ENCODE data around the gene RDX. TPM values are rescaled to one million over a fixed set of nuclear protein-coding genes. Genes with fewer than 3 reads are reported as not detected.

Gene RDX
- total and polyA plus RNA-seq, 10 of the 15 experiments (the other 5 are each of a cell fraction or from before 2014, with no cell fraction given): 24.6 to 62.2 (median 47.8) TPM

DNA sequence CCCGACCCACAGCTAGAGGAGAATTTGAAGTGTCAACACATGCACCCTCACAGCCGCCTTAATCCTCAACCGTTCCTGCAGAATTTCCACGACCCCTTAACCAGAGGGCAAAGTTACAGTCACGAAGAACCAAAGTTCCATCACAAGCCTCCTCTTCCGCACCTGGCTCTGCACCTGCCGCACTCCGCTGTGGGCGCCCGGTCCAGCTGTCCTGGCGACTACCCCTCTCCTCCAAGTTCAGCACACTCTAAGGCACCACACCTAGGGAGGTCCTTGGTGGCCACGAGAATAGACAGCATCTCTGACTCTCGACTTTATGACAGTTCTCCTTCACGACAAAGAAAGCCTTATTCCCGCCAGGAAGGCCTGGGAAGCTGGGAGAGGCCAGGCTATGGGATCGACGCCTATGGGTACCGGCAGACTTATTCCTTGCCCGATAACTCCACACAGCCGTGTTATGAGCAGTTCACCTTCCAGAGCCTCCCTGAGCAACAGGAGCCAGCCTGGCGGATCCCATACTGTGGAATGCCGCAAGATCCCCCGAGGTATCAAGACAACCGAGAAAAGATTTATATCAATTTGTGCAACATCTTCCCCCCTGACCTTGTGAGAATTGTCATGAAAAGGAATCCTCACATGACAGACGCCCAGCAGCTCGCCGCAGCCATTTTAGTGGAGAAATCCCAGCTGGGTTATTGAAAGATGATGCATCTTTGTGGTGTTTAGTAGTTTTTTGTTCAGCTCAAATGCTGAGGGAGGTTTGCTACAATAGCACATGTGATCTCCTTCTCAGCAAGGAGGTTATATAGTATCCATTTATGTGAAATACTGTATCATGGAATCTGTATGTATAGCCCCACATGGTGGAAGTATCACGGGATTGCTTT, 131.1 kb downstream of the RDX start (continued):
- TF ChIP-seq RFX5 (IDR thresholded peaks at IDR 0.05; ENCODE audit: low read depth, low read length) (no peak), SMAD5 (IDR thresholded peaks at IDR 0.05; ENCODE audit: low read depth) (no peak)

- Histone ChIP-seq H2AFZ (ENCODE audit: control insufficient read depth, low read depth, low read length) (no peak overlapping the region), H3K4me3 (no peak overlapping the region), H3K9me3 (replicated peaks; ENCODE audit: control insufficient read depth, insufficient read depth, low read length) (no peaks in the 10 kb centered on the region), H3K4me1 (ENCODE audit: control insufficient read depth, insufficient read depth, low read length) (no peaks in the 10 kb centered on the region), H3K9ac (ENCODE audit: control insufficient read depth, insufficient read depth, low read length) (no peak overlapping the region), H3K79me2 (ENCODE audit: control insufficient read depth, insufficient read depth, low read length) (no peaks in the 10 kb centered on the region), H3K4me2 (ENCODE audit: control insufficient read depth, insufficient read depth) (no peak overlapping the region), H3K36me3 (ENCODE audit: control insufficient read depth in 2 of 2, insufficient read depth in 2 of 2, low read length in 1 of 2) (peaks cover 3 to 15% of the 10 kb centered on the region in 2 experiments; a peak in 3 of 4 replicates), H4K20me1 (ENCODE audit: control insufficient read depth, insufficient read depth) (peaks cover 2% of the 10 kb centered on the region; the same call in 1 of the 2 replicates), H3K27ac (ENCODE audit: control insufficient read depth, insufficient read depth) (no peak overlapping the region), H3K27me3 (replicated peaks in 1 of 2; ENCODE audit: control insufficient read depth in 2 of 2, insufficient read depth in 2 of 2, low read length in 1 of 2) (no peaks in the 10 kb centered on the region)
- intact Hi-C loops (cut with micrococcal nuclease; ENCODE audit: unreplicated experiment): no loop called here
- SMC1A ChIA-PET (ENCODE audit: uncharacterized antibody, unreplicated experiment): interaction anchor here (1.3 kb wide), 1 partner anchor 217 kb away, joined by 4 read pairs; no protein-coding TSS in a partner anchor
- FAIRE-seq (no peak), DNase-seq (ENCODE audit: low read depth, low spot score) (no peak), ATAC-seq (no peak)
- CTCF ChIA-PET: interaction anchor here (1.3 kb wide), 1 partner anchor 273 kb away, joined by 4 read pairs; no protein-coding TSS in a partner anchor
- POLR2A ChIA-PET: interaction anchor here (0.5 kb wide), 1 partner anchor 151 kb away, joined by 4 read pairs; no protein-coding TSS in a partner anchor
- no TSS peak for BruUV-seq (replicated peaks)
- RAD21 ChIA-PET (ENCODE audit: unreplicated experiment): no interaction called here
- in situ Hi-C loops (cut with MboI): no loop called here
- no peak for TF ChIP-seq ZNF622 (IDR thresholded peaks at IDR 0.05)
- TF ChIP-seq ZBTB11 (CRISPR knock-in tag; IDR thresholded peaks at IDR 0.05): no peak
- TF ChIP-seq MTA3 (IDR thresholded peaks at IDR 0.05; ENCODE audit: borderline replicate concordance, low read length): no peak
- TF ChIP-seq TBL1XR1 (IDR thresholded peaks at IDR 0.05; ENCODE audit: low read depth, low read length): no peak
Measured at GRCh38 chr11:110162216-110162615, 134.2 kb downstream of the RDX start.
